NCI-H146 (cell line): Measurements from ENCODE around the gene PNMA1.

Source experiments
- DNase-seq: peaks from one replicate; lab custom pipeline; 2025; lab: John Stamatoyannopoulos, UW

The PNMA1 gene

DNA sequence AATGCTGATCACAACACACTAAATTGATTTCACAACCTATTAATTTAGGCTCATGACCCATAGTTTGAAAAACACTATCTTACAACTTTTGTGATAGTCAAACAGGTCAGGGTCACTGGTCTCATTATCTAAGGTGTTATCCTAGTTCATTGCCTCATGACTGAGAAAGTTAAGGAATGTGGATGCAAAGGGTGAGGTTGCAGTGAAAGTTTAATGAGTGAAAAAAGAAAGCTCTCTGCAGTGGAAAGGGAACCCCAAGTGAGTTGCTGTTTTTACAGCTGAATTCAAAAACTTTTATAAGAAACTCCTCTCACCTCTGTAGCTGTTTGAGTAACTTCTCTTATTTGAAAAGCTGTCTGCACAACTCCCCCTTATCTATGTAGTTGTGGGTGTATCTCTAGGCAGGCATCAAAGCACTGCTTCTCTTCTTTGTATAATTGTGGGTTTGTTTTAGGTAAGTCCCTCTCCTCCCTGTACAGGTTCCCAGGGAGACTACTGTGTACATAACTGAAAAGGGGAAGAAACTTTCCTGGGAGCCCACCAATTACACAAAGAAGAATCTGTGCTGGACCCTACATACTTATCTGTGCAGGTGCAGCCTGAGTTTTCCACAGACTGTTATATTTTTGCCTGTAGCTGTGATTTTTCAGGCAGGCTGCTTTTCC is 50.5 kb downstream of the PNMA1 start:
- no peak for DNase-seq

DNA sequence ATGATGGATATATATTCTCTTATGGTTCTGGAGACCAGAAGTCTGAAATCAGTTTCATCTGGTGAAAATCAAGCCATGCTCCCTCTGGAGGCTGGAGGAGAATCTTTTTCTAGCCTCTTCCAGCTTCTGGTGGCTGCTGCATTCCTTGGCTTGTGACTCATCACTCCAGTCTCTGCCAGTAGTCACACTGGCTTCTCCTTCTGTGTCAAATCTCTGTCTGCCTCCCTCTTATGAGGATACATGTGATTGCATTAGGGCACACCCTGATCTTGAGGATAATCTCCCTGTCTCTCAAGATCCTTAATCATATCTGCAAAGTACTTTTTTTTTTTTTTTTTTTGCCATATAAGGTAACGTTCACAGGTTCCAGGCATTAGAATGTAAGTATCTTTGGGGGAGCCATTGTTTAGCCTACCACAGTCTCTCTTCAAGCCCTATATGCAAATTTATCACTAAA is 51.7 kb downstream of the PNMA1 start:
- DNase-seq = peak; percentile 1

DNA sequence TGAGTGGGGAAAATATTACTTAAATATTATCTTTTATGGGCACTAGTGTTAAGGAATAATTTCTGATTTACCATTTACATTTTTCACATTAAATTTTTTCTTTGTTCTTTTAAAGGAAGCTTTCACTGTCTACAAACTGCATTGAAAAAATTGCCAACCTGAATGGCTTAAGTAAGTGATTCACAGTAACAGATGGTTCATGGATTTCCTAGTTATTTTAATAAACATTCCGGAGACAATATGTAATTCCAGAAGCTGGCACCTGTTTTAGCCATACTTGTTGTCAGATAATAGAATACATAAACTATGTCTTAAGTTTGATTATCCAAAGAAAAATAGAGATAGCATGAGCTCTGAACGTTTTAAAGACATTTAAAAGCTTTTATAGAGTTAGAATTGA is 52.3 kb downstream of the PNMA1 start:
- DNase-seq = no peak
